GM12801 (cell line): ENCODE data around the gene MED13L.

ENCODE experiments used
- TF ChIP-seq, protein P1 (sequence below): IDR thresholded peaks from one replicate; pipeline ENCODE4 v1.5.1; 2011; ENCODE audit warnings: control low read depth; ENCODE audit not compliant: insufficient read length; ENCODE audit errors: extremely low read depth

Gene MED13L

DNA sequence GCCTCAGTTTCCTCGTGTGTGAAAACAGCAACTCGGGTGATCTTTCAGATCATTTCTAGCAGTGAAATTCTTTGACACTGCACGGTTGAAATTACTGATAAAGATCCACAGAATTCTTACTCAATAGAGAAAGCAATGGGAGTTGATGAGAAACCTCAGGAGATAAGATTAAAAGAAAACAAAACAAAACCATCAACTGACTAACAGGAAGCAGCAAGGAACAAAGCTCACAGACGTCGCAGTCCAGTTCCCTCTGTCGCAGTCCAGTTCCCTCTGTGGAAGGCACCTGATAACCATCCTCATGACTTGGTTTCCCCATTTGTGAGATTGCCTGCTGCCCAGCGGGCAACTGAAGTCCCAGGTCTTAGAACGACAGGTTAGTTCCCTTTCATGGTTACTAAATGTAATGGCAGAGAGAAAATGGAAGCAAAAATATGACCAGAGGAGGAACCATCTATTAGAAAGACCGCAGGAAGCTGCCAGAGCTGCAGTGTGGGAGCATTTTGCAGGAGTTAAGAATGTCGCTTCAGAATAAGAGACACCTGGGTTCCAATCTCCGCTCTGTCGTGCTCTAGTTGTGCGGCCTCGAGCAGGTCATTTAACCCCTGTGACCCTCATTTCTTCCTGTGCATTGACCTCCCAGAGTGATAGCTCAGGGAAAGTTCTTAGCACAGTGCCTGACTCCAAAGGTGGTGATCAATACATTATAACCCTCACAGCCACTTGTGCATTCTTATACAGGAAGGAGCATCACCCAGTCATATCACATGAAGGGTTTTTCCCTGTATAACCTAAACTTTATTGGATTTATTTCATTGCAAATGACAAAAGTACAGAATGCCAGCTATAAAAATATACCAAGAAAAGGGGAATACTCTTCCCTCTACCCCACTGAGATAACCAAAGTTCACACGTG is 5.1 kb upstream of the MED13L start:
- TF ChIP-seq, protein P1, sequence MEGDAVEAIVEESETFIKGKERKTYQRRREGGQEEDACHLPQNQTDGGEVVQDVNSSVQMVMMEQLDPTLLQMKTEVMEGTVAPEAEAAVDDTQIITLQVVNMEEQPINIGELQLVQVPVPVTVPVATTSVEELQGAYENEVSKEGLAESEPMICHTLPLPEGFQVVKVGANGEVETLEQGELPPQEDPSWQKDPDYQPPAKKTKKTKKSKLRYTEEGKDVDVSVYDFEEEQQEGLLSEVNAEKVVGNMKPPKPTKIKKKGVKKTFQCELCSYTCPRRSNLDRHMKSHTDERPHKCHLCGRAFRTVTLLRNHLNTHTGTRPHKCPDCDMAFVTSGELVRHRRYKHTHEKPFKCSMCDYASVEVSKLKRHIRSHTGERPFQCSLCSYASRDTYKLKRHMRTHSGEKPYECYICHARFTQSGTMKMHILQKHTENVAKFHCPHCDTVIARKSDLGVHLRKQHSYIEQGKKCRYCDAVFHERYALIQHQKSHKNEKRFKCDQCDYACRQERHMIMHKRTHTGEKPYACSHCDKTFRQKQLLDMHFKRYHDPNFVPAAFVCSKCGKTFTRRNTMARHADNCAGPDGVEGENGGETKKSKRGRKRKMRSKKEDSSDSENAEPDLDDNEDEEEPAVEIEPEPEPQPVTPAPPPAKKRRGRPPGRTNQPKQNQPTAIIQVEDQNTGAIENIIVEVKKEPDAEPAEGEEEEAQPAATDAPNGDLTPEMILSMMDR: no peak

DNA sequence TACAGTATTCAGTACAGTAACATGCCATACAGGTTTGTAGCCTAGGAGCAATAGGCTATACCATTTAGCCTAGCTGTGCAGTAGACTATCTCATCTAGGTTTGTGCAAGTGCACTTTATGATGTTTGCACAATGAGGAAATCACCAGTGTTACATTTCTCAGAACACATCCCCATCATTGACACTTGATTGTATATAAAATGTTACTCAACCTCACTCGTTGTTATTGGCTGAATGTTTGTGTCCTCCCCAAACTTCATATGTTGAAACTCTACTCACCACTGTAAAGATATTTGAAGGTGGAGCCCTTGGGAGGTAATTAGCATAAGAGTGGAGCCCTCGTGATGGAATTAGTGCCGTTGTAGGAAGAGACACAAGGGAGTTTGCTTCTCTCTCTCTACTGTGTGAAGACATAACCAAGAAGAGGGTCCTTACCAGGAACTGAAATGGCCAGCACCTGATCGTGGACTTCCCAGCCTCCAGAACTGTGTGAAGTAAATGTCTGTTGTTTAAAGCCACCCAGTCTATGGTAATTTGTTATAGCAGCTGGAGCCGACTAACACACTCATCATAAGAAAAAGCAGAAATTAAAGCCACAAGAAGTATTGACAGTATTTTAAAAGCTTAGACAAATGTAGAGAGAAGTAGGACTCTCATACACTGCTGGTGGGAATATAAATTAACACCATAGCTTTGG is 3.2 kb upstream of the MED13L start:
- TF ChIP-seq, protein P1: no peak

DNA sequence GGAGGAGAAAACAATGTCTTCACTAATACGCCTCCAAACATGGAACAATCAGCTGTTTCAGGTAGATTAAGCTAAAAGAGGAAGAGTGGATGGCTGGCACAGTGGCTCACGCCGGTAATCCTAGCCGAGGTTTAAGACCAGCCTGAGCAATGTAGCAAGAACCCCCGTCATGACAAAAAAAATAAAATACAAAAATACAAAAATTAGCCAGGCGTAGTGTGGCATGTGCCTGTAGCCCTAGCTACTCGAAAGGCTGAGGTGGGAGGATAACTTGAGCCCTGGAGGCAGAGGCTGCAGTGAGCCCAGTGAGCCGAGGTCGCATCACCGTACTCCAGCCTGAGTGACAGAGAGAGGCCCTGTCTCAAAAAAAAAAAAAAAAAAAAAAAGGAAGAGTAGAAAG is 1.2 kb upstream of the MED13L start:
- TF ChIP-seq, protein P1: no peak

DNA sequence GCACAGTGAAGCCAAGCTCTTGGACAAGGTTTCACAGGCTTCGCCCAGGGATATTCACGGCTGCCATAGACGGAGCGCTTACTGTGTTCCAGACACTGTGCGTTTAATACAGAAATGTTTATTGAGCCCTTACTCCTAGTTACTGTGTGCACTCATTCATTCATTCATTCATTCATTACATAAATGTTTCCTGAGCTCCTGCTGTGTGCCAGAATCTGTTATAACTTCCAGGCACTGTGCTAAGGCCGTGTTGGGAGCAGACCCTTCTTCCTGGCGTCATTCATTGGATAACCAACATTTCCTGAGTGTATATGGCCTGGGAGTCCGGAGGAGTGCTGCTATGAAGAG is 760 bp upstream of the MED13L start:
- TF ChIP-seq, protein P1: no peak

DNA sequence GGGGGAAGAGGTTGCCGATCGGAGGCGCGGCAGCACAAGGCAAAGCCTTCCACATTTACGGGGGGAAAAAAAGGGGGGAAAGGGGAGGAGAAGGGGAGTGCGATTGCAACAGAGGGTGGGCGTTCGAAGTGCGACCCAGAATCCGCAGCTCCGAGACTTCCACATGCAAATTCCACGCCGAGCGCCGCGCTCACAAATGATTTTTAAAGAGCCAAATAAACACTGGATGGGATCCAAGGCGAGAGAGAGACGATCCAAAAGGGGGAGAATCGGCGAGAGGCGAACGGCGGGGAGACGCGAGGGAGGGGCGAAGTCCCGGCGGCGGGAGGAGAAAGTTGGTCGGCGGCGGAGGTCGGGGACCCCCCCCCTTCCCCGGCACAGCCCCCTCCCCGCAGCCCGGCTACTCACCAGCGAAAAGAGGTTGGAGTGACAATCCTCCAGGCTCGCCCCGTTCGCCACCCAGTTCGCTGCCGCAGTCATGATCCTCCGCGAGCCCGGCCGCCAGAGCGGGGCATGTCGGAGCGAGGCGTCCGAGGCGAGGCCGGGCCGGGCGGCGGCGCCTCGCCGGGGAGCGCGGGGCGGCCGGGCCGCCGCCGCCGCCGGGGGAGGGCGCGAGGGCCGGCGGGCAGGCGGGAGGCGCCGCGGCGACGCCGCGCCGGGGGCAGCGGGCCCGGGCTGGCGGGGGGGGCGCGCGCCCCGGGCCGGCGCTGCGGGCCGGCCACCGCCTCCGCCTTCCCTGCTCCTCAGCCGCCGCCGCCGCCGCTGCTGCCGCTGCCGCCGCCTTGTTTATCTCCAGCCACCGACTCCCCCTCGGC is 634 bp downstream of the MED13L start:
- TF ChIP-seq, protein P1: no peak

DNA sequence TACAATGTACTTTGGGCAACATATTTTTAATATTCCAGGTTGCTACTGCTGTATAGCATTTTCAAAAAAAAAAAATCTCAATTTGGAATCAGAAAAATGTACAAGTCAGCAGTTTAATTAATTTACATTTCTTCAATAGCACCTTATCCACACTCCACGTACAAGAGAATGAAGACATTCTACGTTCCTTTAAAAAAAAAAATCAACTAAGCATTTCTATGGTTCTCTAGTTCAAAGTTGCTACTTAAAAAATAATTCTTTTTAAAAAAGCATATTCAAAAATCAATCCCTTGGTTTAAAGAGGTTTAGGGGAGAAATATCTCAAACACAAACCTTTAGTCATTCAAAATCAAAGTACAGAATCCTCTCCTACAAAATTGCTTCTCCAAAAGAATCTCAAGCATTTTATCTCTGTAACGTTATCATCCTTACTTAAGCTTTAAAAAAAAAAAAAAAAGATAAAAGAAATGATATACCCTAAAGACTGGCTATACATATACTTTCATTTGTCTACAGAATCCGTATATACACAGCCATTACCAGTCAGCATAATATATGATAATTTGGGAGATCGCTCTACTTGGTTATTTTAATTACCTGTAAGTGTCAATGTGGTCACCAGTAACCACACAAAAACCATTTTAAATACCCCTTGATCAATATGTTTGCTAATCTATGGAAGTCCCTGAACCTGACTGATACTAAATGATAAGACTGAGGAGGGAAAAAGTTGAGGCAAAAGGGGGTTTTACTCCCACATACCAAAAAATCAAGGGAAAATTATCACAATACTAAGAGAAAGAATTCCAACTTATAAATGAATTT is 2.7 kb downstream of the MED13L start:
- TF ChIP-seq, protein P1: no peak
